GM10266 (cell line): ENCODE results near the gene FTCDNL1.

Experiments
- DNase-seq: peaks from one replicate; pipeline ENCODE4 v3.0.0; 2012; ENCODE audit errors: extremely low spot score
- CTCF ChIP-seq: IDR thresholded peaks from 2 replicates; pipeline ENCODE4 v1.5.1; 2012; ENCODE audit warnings: mild to moderate bottlenecking, low read depth; ENCODE audit not compliant: control insufficient read depth, insufficient read depth; ENCODE audit errors: missing control alignments

The FTCDNL1 gene

GRCh38 chr2:199842631-199843395 is 8.2 kb downstream of the FTCDNL1 start:
- DNase-seq = no peak
- no peak for TF ChIP-seq CTCF

DNA sequence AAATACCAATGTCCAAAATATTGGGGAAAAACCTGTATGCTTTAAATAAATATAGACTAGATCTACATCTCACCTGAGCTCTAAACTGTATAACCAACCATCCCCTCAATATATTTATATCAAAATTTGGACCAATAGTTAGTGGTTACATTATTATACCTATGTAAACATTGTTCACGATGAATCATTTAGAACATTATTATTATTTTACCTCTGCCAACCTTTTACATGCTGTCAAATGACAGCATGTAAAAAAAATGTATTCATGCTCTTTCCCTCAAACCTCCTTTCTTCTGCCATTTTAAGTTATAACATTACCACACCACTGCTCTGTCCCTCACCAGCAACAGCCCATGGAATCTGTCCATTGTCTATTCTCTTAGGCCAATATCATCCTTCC is 9.6 kb downstream of the FTCDNL1 start:
- no peak for DNase-seq
- TF ChIP-seq CTCF = no peak

GRCh38 chr2:199838399-199838798 is 12.6 kb downstream of the FTCDNL1 start:
- no peak for DNase-seq
- no peak for TF ChIP-seq CTCF

DNA sequence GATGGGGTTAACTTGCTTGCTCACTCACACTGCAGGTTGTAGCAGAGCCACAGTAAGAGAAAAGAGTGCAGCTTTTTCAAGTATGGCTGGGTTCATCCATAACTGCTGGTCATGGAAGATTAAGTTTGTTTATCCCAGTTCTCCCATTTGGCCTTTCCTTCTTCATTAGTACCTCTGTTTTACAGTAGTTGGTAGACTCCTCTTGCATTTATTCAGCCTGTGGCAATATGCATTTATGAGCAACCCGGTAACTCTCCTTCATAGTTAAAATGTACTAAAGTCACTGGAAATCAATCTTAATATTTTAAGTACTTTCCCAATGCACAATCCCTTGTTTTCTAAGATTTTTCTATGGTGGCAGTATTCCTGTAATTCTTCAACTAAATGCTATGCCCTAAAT is 14.0 kb downstream of the FTCDNL1 start:
- no peak for TF ChIP-seq CTCF
- DNase-seq = no peak

GRCh38 chr2:199833525-199833924 is 17.5 kb downstream of the FTCDNL1 start:
- TF ChIP-seq CTCF = no peak
- DNase-seq = no peak

DNA sequence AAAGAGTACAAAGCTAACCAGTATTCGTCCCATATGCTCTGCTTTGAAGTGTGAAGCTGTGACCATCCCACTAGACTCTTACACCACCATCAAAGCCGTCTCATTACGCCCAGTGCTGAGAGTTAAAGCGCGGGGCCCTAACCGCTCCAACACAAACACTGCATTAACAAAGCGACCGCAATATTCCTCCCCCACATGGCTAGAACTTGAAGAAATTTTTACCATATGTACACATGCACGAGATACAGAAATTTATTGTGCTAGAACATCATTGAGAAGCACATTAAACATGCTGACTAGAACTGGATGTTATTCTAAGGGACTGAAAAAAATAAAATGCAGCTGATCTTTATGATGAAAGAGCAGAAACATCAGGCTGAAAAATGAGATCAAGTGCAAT is 20.5 kb downstream of the FTCDNL1 start:
- TF ChIP-seq CTCF = no peak

DNA sequence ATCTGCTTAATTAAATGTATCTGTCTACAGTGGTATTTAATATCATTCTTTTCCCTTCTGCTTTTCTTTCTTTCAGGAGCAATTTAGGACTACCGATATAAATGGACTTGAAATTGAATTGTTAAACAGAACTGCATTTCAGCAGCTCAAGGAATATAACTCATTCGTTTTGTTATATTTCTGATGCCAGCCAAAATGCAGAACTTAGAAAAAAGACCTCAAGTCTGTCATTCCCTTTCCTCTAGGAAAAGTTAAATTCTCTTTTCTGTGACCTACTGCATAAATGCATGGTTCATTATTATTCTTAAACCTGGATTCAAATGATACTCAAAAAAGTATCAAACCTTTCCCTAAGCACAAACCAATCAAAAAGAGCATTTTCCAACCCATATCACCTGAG is 21.4 kb downstream of the FTCDNL1 start:
- no peak for DNase-seq
- TF ChIP-seq CTCF = no peak

More for the DNA sequence above, 20.5 kb downstream of the FTCDNL1 start:
- no peak for DNase-seq
